Astrocyte (in vitro differentiated cells and primary cell): ENCODE data around the gene ZNF316. TPM values are rescaled to one million over a fixed set of nuclear protein-coding genes. Genes with fewer than 3 reads are reported as not detected.

Experiments used
- DNase-seq: peaks from one replicate; pipeline ENCODE4 v3.0.0-alpha.2; 2010; ENCODE audit warnings: low read depth
- FAIRE-seq: peaks from 2 replicates; lab custom pipeline; 2011; peaks lifted over from hg19 to GRCh38; lab: Jason Lieb, UNC
- H2AFZ ChIP-seq: 2 replicates; pipeline ENCODE4 v1.6.0; 2012; ENCODE audit warnings: low read depth, low read length, inconsistent platforms
- H3K27ac ChIP-seq: 2 replicates; pipeline ENCODE4 v1.5.1; 2011; ENCODE audit warnings: low read depth, low read length, inconsistent platforms
- H3K27me3 ChIP-seq: 2 replicates; pipeline ENCODE4 v1.6.0; 2011; ENCODE audit warnings: low read length, inconsistent platforms; ENCODE audit not compliant: insufficient read depth
- H3K36me3 ChIP-seq: 2 replicates; pipeline ENCODE4 v1.5.1; 2011; ENCODE audit warnings: low read length, inconsistent platforms; ENCODE audit not compliant: insufficient read depth
- H3K4me1 ChIP-seq: 2 replicates; pipeline ENCODE4 v1.5.1; 2011; ENCODE audit warnings: low read length, inconsistent platforms; ENCODE audit not compliant: insufficient read depth
- H3K4me2 ChIP-seq: 2 replicates; pipeline ENCODE4 v1.6.0; 2012; ENCODE audit warnings: low read length, inconsistent platforms
- H3K4me3 ChIP-seq: 2 replicates; pipeline ENCODE4 v1.5.1; 2011; ENCODE audit warnings: low read depth, mild to moderate bottlenecking, low read length, inconsistent platforms; ENCODE audit not compliant: insufficient read depth
- H3K79me2 ChIP-seq: 2 replicates; pipeline ENCODE4 v1.6.0; 2012; ENCODE audit warnings: mild to moderate bottlenecking, low read length, inconsistent platforms; ENCODE audit not compliant: insufficient read depth
- H3K9ac ChIP-seq: 2 replicates; pipeline ENCODE4 v1.6.0; 2012; ENCODE audit warnings: mild to moderate bottlenecking, low read length, inconsistent platforms
- H3K9me3 ChIP-seq: 2 replicates; pipeline ENCODE4 v1.5.1; 2012; ENCODE audit warnings: low read depth, mild to moderate bottlenecking, low read length, inconsistent platforms; ENCODE audit not compliant: insufficient read depth
- H4K20me1 ChIP-seq: 2 replicates; pipeline ENCODE4 v1.6.0; 2012; ENCODE audit warnings: low read length, inconsistent platforms; ENCODE audit not compliant: insufficient read depth
- H3K27ac Mint-ChIP-seq: one replicate; pipeline ENCODE4 v1.8.0; 2021; ENCODE audit warnings: mild to moderate bottlenecking, mixed read lengths; ENCODE audit not compliant: unreplicated experiment
- H3K27me3 Mint-ChIP-seq: one replicate; pipeline ENCODE4 v1.8.0; 2021; ENCODE audit warnings: low read depth, mixed read lengths; ENCODE audit not compliant: unreplicated experiment
- H3K36me3 Mint-ChIP-seq: one replicate; pipeline ENCODE4 v1.8.0; 2021; ENCODE audit warnings: low read depth, mixed read lengths; ENCODE audit not compliant: unreplicated experiment
- H3K4me1 Mint-ChIP-seq: one replicate; pipeline ENCODE4 v1.8.0; 2021; ENCODE audit warnings: low read depth, mixed read lengths; ENCODE audit not compliant: unreplicated experiment
- H3K4me3 Mint-ChIP-seq: one replicate; pipeline ENCODE4 v1.8.0; 2021; ENCODE audit warnings: mild to moderate bottlenecking, moderate library complexity, mixed read lengths; ENCODE audit not compliant: unreplicated experiment
- H3K9me3 Mint-ChIP-seq: one replicate; pipeline ENCODE4 v1.8.0; 2021; ENCODE audit warnings: mild to moderate bottlenecking, mixed read lengths; ENCODE audit not compliant: unreplicated experiment
- EZH2 ChIP-seq: IDR thresholded peaks from 2 replicates; pipeline ENCODE4 v1.6.1; 2012; ENCODE audit warnings: mild to moderate bottlenecking, low read length, inconsistent platforms; ENCODE audit not compliant: insufficient read depth
- total RNA-seq: library from RNA; stranded (reverse); gene quantifications from 2 replicates; pipeline ENCODE4 v1.2.1, GENCODE V29; 2021
- TF ChIP-seq, protein P1 (sequence below): IDR thresholded peaks from 2 replicates; pipeline ENCODE4 v1.5.1; 2011; ENCODE audit warnings: low read depth, mild to moderate bottlenecking, inconsistent platforms, low read length, moderate library complexity; ENCODE audit not compliant: insufficient read depth

ZNF316 gene
- total RNA-seq, 1 donor from 2014 or later: 22.8 TPM

DNA sequence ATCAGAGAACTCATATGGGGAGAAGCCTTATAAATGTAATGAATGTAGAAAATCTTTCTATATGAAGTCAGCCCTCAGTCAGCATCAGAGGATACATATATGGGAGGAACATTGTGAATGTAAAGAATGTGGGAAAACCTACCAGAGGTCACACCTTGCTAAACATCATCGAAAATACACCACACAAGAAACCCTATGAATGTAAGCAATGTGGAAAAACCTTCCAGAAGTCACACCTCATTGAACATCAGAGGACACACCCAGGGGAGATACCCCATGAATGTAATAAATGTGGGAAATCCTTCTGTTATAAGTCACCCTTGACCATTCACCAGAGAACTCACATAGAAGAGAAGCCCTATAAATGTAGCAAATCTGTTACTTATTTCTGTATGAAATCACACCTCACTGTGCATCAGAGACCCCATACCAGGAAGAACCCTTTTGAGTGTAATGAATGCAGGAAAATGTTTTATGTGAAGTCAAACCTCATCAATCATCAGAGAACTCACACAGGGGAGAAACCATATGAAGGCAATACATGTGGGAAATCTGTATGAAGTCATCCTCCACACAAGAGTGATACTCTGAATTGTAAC is 38.8 kb downstream of the ZNF316 start:
- Histone ChIP-seq H4K20me1 (no peaks in the 10 kb centered on the region), H3K4me1 (no peaks in the 10 kb centered on the region), H2AFZ (no peak overlapping the region), H3K27ac (no peak overlapping the region), H3K9ac (no peak overlapping the region), H3K79me2 (no peaks in the 10 kb centered on the region), H3K9me3 (peaks cover 48% of the 10 kb centered on the region), H3K4me2 (no peak overlapping the region), H3K27me3 (no peaks in the 10 kb centered on the region), H3K4me3 (no peak overlapping the region), H3K36me3 (no peaks in the 10 kb centered on the region)
- H3K27me3 Mint-ChIP-seq: no peaks in the 10 kb centered on the region
- H3K4me3 Mint-ChIP-seq: no peak overlapping the region
- FAIRE-seq (no peak), DNase-seq (no peak)
- peaks cover 10% of the 10 kb centered on the region for H3K36me3 Mint-ChIP-seq
- H3K9me3 Mint-ChIP-seq: peaks cover 75% of the 10 kb centered on the region
- H3K27ac Mint-ChIP-seq: no peak overlapping the region
- no peak for TF ChIP-seq EZH2
- TF ChIP-seq, protein P1, sequence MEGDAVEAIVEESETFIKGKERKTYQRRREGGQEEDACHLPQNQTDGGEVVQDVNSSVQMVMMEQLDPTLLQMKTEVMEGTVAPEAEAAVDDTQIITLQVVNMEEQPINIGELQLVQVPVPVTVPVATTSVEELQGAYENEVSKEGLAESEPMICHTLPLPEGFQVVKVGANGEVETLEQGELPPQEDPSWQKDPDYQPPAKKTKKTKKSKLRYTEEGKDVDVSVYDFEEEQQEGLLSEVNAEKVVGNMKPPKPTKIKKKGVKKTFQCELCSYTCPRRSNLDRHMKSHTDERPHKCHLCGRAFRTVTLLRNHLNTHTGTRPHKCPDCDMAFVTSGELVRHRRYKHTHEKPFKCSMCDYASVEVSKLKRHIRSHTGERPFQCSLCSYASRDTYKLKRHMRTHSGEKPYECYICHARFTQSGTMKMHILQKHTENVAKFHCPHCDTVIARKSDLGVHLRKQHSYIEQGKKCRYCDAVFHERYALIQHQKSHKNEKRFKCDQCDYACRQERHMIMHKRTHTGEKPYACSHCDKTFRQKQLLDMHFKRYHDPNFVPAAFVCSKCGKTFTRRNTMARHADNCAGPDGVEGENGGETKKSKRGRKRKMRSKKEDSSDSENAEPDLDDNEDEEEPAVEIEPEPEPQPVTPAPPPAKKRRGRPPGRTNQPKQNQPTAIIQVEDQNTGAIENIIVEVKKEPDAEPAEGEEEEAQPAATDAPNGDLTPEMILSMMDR: no peak
- no peaks in the 10 kb centered on the region for H3K4me1 Mint-ChIP-seq

- no peak for TF ChIP-seq EZH2
- TF ChIP-seq, protein P1: no peak
- H3K4me2 ChIP-seq: no peak overlapping the region
- peaks cover 63% of the 10 kb centered on the region for H3K9me3 ChIP-seq
- Mint-ChIP-seq H3K4me1 (no peaks in the 10 kb centered on the region), H3K9me3 (peaks cover 86% of the 10 kb centered on the region), H3K27me3 (no peaks in the 10 kb centered on the region), H3K27ac (no peak overlapping the region), H3K36me3 (peaks cover 37% of the 10 kb centered on the region), H3K4me3 (no peak overlapping the region)
- H3K4me1 ChIP-seq: no peaks in the 10 kb centered on the region
- H4K20me1 ChIP-seq: no peaks in the 10 kb centered on the region
- H3K27ac ChIP-seq: no peak overlapping the region
- no peaks in the 10 kb centered on the region for H3K79me2 ChIP-seq
- no peak overlapping the region for H3K9ac ChIP-seq
- DNase-seq: no peak
- no peak overlapping the region for H2AFZ ChIP-seq
- no peak for FAIRE-seq
- H3K4me3 ChIP-seq: no peak overlapping the region
- H3K27me3 ChIP-seq: no peaks in the 10 kb centered on the region
- H3K36me3 ChIP-seq: peaks cover 5% of the 10 kb centered on the region
These were observed 43.0 kb downstream of the ZNF316 start for GRCh38 chr7:6680146-6680545.

GRCh38 chr7:6691103-6691502 is 54.0 kb downstream of the ZNF316 start:
- Histone ChIP-seq H3K4me3 (no peak overlapping the region), H3K4me1 (no peaks in the 10 kb centered on the region), H3K27ac (no peak overlapping the region), H2AFZ (no peak overlapping the region), H3K9ac (no peak overlapping the region), H3K9me3 (peaks cover 96% of the 10 kb centered on the region), H3K27me3 (no peaks in the 10 kb centered on the region), H3K4me2 (no peak overlapping the region), H4K20me1 (peaks cover 4% of the 10 kb centered on the region), H3K79me2 (peaks cover 3% of the 10 kb centered on the region), H3K36me3 (peaks cover 92% of the 10 kb centered on the region)
- Mint-ChIP-seq H3K27me3 (no peaks in the 10 kb centered on the region), H3K36me3 (peaks cover 75% of the 10 kb centered on the region), H3K4me1 (no peaks in the 10 kb centered on the region), H3K27ac (no peak overlapping the region), H3K9me3 (peaks cover 81% of the 10 kb centered on the region), H3K4me3 (no peak overlapping the region)
- DNase-seq (no peak), FAIRE-seq (no peak)
- TF ChIP-seq EZH2: no peak
- TF ChIP-seq, protein P1: no peak
